ENCODE data around the gene GSE1.

The GSE1 gene

GRCh38 chr16:85574672-85575475, 38.2 kb upstream of the GSE1 start:
- DNase-seq (ENCODE audit: low read depth) = no peak

DNA sequence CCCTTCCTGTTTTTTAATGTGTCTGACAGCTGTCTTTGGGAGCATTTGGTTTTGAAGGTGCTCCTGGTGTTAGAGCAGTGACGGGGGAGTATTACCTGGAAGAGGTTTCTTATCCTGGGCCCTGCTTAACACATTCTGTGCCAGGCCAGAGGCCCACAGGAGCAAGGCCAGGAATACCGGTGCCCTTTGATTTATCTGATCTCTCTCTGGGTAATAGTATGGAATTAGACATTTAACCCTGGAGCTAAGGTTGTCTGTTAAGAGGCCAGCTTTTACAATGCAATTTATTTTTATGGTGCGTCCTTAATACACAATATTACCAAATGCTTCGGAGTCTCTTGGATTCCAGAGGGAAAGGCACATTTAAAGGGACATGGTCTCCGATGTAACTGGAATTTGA, 37.2 kb upstream of the GSE1 start:
- DNase-seq (ENCODE audit: low read depth) = no peak

- no peak for DNase-seq (ENCODE audit: low read depth)
These were observed 36.2 kb upstream of the GSE1 start for GRCh38 chr16:85576944-85577343.

- DNase-seq (ENCODE audit: low read depth) = no peak
These were observed 35.1 kb upstream of the GSE1 start for GRCh38 chr16:85577899-85578598.

DNA sequence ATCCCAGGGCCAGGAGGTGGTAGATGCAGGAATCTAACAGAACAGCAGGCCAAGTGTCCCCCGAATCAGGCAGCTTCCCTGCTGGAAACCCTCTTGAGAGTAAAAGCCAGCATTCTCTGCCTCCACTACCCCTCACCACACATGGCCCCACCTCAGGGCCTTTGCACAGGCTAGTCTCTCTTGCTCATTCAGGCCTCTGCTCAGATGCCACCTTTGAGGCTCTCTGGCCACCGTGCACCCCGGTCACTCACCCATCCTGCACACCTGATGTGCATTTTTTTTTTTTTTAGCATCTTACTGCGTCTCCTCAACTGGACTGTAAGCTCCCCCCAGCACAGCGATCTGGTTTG, 34.5 kb upstream of the GSE1 start:
- no peak for DNase-seq (ENCODE audit: low read depth)

DNA sequence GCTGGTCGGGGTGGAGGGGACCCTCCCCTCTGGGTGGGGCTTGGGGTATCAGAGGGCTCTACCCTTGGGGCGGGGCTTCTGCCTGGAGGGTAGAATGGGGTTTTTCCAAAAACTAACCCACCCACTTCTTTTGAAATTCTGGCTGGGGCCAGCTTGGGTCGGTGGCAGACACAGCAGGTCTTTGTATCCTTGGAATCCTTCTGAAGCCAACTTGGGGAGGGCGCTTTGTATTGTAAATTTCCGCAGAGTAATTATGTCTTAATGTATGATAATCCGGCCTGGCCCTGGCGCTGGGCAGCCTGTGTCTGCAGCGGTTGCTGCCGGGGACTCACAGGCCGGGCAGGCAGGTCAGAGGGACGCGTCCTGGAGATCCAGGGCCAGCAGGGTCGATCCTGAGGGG, 33.9 kb upstream of the GSE1 start:
- DNase-seq (ENCODE audit: low read depth) = no peak

DNA sequence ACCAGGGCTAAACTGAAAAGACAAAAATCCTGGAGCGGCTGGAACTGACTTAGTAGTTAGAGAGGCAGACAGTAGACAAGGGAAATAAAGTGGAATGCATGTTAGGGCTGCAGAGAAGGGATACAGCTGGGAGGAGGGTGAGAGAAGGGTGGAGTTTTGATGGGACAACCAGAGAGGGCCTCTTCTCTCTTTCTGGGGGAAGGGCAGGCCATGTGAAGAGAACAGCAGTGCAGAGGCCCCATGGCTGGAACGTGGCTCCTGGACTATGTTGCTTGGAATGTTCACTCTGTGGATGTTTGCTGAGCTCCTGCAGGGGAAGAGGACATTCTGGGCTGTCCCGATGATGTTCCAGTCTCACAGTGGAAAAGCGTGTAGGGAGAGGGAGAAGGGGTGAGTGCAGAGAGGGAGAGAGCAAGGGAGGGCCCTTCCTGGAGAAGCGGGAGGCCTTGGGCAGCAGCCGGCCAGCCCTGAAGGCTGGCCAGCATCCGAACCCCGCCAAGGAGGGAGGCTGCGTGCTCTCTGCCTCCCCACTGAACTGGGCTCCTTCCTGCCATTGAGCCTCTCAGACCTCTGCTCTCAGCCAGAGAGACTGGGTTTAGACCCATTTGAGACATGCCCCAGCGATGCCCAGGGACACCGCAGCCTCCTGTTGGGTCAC, 33.1 kb upstream of the GSE1 start:
- no peak for DNase-seq (ENCODE audit: low read depth)

- DNase-seq (ENCODE audit: low read depth) = no peak
These were observed 32.4 kb upstream of the GSE1 start for GRCh38 chr16:85580684-85581083.

DNA sequence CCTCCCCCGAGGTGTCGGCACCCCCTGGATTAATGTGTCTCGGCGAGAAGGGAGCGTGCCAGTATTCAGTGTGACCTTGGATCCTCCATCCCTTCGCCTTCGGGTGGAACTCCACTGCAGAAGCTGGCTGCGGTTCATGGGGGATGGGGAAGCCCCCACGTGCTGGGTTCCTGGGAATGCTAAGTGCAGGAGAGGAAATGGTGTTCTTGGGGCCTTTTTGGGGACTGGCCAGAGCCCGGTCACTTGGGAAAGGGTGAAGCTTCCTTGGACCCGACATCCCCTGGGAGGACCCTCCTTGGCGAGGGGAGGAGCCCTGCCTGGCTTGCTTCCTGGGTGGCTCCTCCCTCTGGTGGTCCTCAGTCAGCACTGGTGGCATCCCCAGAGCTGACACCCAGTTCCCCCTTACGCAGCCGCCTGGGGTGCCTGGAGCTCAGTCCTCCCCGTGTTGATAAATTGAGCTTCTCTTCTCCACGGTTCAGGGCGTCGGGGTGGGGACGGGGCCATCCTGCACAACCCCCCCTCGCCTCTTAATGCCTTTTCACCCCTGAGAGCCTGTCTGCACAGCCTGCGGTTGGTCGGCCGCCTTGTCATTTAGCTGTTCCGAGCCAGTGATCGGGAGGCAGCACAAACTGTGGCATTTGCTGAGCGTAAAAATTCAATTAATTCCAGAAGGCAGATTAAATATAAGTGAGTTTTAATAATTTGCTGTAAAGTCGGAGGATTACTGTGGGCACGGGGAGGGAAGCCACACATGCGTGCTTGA, 30.7 kb upstream of the GSE1 start:
- no peak for DNase-seq (ENCODE audit: low read depth)

DNA sequence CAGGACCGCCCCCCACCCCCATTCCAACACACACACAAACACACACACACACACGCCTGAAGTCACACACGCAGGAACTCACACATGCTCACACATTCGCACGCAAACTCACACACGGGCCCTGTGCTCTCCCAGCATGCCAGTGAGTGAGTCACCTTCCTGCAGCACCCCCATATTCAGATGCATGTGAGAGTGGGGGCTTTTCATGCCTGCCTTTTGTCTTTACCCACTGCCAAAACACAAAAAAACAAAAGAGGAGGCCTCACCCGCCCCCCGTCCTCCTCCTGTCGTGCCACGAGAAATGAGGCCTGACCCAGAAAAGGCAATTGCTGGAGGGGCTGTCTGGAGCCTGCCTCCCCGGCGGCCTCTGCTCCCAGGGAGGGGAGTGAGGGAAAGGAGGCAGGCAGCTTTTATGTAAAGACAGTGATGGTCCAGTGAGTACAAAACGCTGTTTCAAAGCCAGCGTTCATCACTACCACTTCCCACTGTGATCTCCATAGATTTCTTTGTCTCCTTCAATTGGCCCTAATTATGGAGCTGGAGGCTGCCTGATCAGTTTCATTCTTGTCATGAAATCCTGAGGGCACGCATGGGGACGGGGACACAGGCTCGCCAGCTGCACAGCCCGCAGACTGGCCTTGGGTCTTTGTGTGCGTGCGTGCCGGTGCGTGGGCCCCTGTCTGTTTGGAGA, 29.5 kb upstream of the GSE1 start:
- DNase-seq (ENCODE audit: low read depth) = no peak

- no peak for DNase-seq (ENCODE audit: low read depth)
These were observed 28.9 kb upstream of the GSE1 start for GRCh38 chr16:85584267-85584666.

GRCh38 chr16:85584819-85585282, 28.3 kb upstream of the GSE1 start:
- no peak for DNase-seq (ENCODE audit: low read depth)

DNA sequence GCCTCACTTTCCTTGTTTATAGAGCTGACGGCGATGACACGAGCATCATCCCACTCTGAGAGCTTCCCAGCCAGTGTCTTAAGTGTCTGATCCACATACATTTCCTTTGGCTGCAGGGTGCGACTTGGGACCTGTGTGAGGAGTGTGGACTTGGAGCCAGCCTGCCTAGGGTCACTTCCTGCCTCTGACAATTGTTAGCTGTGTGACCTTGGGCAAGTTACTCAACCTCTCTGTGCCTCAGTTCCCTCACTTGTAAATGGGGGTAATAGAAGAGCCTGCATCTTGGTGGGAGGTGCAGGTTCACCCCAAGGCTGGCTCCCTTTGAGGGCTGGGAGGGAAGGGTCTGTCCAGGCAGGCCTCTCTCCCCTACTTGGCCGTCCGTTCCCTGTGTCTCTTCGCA, 27.4 kb upstream of the GSE1 start:
- no peak for DNase-seq (ENCODE audit: low read depth)

- DNase-seq (ENCODE audit: low read depth) = no peak
These were observed 26.6 kb upstream of the GSE1 start for GRCh38 chr16:85586380-85587104.

GRCh38 chr16:85587762-85588556, 25.2 kb upstream of the GSE1 start:
- no peak for DNase-seq (ENCODE audit: low read depth)

- no peak for DNase-seq (ENCODE audit: low read depth)
These were observed 24.3 kb upstream of the GSE1 start for GRCh38 chr16:85588562-85589503.

GRCh38 chr16:85589688-85590505, 23.2 kb upstream of the GSE1 start:
- no peak for DNase-seq (ENCODE audit: low read depth)

- no peak for DNase-seq (ENCODE audit: low read depth)
These were observed 22.7 kb upstream of the GSE1 start for GRCh38 chr16:85590506-85590832.

Data from HS-27A (cell line).